Trophoblast cell (in vitro differentiated cells and primary cell): ENCODE data around the gene SLC26A9.

Experiments used
- DNase-seq, 2 donors: peaks; one replicate each; pipeline ENCODE4 v3.0.0-alpha.2; 2016
- H2AFZ ChIP-seq: 2 replicates; pipeline ENCODE4 v1.6.1; 2013; ENCODE audit warnings: low read length, moderate library complexity, mild to moderate bottlenecking; ENCODE audit not compliant: insufficient read depth, poor library complexity
- H2AK5ac ChIP-seq: 2 replicates; pipeline ENCODE4 v1.6.1; 2013; ENCODE audit warnings: mild to moderate bottlenecking, low read length
- H2BK120ac ChIP-seq: 2 replicates; pipeline ENCODE4 v1.6.1; 2013; ENCODE audit warnings: low read length, mild to moderate bottlenecking, moderate library complexity; ENCODE audit not compliant: insufficient read depth, poor library complexity
- H2BK12ac ChIP-seq: 2 replicates; pipeline ENCODE4 v1.6.1; 2013; ENCODE audit warnings: mild to moderate bottlenecking, low read length, moderate library complexity
- H2BK5ac ChIP-seq: 2 replicates; pipeline ENCODE4 v1.6.1; 2013; ENCODE audit warnings: low read length, low read depth, moderate library complexity, mild to moderate bottlenecking; ENCODE audit not compliant: poor library complexity
- H3K14ac ChIP-seq: 2 replicates; pipeline ENCODE4 v1.6.1; 2013; ENCODE audit warnings: mild to moderate bottlenecking, low read length
- H3K18ac ChIP-seq: 2 replicates; pipeline ENCODE4 v1.6.1; 2013; ENCODE audit warnings: mild to moderate bottlenecking, low read length
- H3K23ac ChIP-seq: 2 replicates; pipeline ENCODE4 v1.6.1; 2013; ENCODE audit warnings: low read length
- H3K27ac ChIP-seq: 2 replicates; pipeline ENCODE4 v1.5.1; 2013; ENCODE audit warnings: low read depth, mild to moderate bottlenecking, inconsistent platforms, low read length, moderate library complexity
- H3K27me3 ChIP-seq: 2 replicates; pipeline ENCODE4 v1.6.1; 2013; ENCODE audit warnings: inconsistent platforms, mild to moderate bottlenecking, low read length, moderate library complexity; ENCODE audit not compliant: insufficient read depth
- H3K36me3 ChIP-seq, 2 experiments: 1 replicate in 1 of 2; 2 replicates in 1 of 2; pipeline ENCODE4 v1.6.1; 2013; ENCODE audit warnings: low read length in 2 of 2, mild to moderate bottlenecking in 2 of 2, moderate library complexity in 1 of 2; ENCODE audit not compliant: insufficient read depth in 2 of 2, control insufficient read depth in 1 of 2
- H3K4ac ChIP-seq: 2 replicates; pipeline ENCODE4 v1.6.1; 2013; ENCODE audit warnings: low read depth, mild to moderate bottlenecking, low read length, moderate library complexity
- H3K4me1 ChIP-seq, 2 experiments: 1 replicate in 1 of 2; 2 replicates in 1 of 2; pipeline ENCODE4 v1.6.1; 2013; ENCODE audit warnings: low read length in 2 of 2, mild to moderate bottlenecking in 2 of 2, moderate library complexity in 1 of 2; ENCODE audit not compliant: insufficient read depth in 2 of 2, control insufficient read depth in 1 of 2
- H3K4me2 ChIP-seq: 2 replicates; pipeline ENCODE4 v1.6.1; 2013; ENCODE audit warnings: inconsistent platforms, mild to moderate bottlenecking, low read length, moderate library complexity
- H3K4me3 ChIP-seq: 2 replicates; pipeline ENCODE4 v1.5.1; 2013; ENCODE audit warnings: mild to moderate bottlenecking, low read depth, low read length, inconsistent platforms
- H3K79me1 ChIP-seq: one replicate; pipeline ENCODE4 v1.6.1; 2013; ENCODE audit warnings: low read length
- H3K79me2 ChIP-seq: 2 replicates; pipeline ENCODE4 v1.6.1; 2013; ENCODE audit warnings: low read length, mild to moderate bottlenecking; ENCODE audit not compliant: control insufficient read depth, insufficient read depth, poor library complexity
- H3K9ac ChIP-seq: 2 replicates; pipeline ENCODE4 v1.6.1; 2013; ENCODE audit warnings: mild to moderate bottlenecking, low read length
- H3K9me3 ChIP-seq: 2 replicates; pipeline ENCODE4 v1.6.1; 2013; ENCODE audit warnings: low read depth, mild to moderate bottlenecking, control low read depth, inconsistent platforms, low read length; ENCODE audit not compliant: insufficient read depth
- H4K12ac ChIP-seq: 2 replicates; pipeline ENCODE4 v1.6.1; 2013; ENCODE audit warnings: low read depth, mild to moderate bottlenecking, low read length, moderate library complexity
- H4K8ac ChIP-seq: 2 replicates; pipeline ENCODE4 v1.6.1; 2013; ENCODE audit warnings: low read depth, mild to moderate bottlenecking, low read length, moderate library complexity
- H4K91ac ChIP-seq: one replicate; pipeline ENCODE4 v1.6.1; 2013; ENCODE audit warnings: low read depth, mild to moderate bottlenecking, low read length, moderate library complexity
- WGBS: extraction: QIAGEN DNeasy Blood & Tissue Kit; methylation state at CpG from one replicate; pipeline ENCODE4 v1.1.7; 2013; ENCODE audit warnings: missing lambda C conversion rate; ENCODE audit not compliant: insufficient read length, insufficient coverage; ENCODE audit errors: extremely low coverage; 5-methylcytosine and 5-hydroxymethylcytosine counted together

SLC26A9 gene

GRCh38 chr1:205989786-205990185, 46.5 kb upstream of the SLC26A9 start:
- Histone ChIP-seq H3K36me3 (peaks cover 0 to 3% of the 10 kb centered on the region in 2 experiments), H3K23ac (no peak overlapping the region), H4K91ac (no peak overlapping the region), H3K4me1 (peaks cover 0 to 2% of the 10 kb centered on the region in 2 experiments), H3K79me2 (no peaks in the 10 kb centered on the region), H4K8ac (no peak overlapping the region), H3K4me3 (no peak overlapping the region), H3K27ac (no peak overlapping the region), H3K4me2 (no peak overlapping the region), H2BK5ac (no peak overlapping the region), H4K12ac (no peak overlapping the region), H2AFZ (no peak overlapping the region), H2AK5ac (no peak overlapping the region), H3K27me3 (no peaks in the 10 kb centered on the region), H3K14ac (no peak overlapping the region), H2BK120ac (no peak overlapping the region), H3K9ac (no peak overlapping the region), H3K4ac (no peak overlapping the region), H3K79me1 (no peaks in the 10 kb centered on the region), H2BK12ac (no peak overlapping the region), H3K18ac (no peak overlapping the region), H3K9me3 (no peaks in the 10 kb centered on the region)
- WGBS = no CpG with 5 or more reads among the region's 5 CpGs
- no peak for DNase-seq

- Histone ChIP-seq H4K12ac (no peak overlapping the region), H3K4me3 (no peak overlapping the region), H3K79me1 (no peaks in the 10 kb centered on the region), H3K27me3 (no peaks in the 10 kb centered on the region), H3K9ac (no peak overlapping the region), H2BK12ac (no peak overlapping the region), H2BK5ac (no peak overlapping the region), H3K4ac (no peak overlapping the region), H3K4me2 (no peak overlapping the region), H3K4me1 (peaks cover 3 to 8% of the 10 kb centered on the region in 2 experiments), H3K36me3 (peaks cover 0 to 3% of the 10 kb centered on the region in 2 experiments), H4K91ac (no peak overlapping the region), H2AFZ (no peak overlapping the region), H3K14ac (no peak overlapping the region), H2BK120ac (no peak overlapping the region), H3K79me2 (no peaks in the 10 kb centered on the region), H3K9me3 (no peaks in the 10 kb centered on the region), H4K8ac (no peak overlapping the region), H3K27ac (no peak overlapping the region), H3K23ac (no peak overlapping the region), H3K18ac (no peak overlapping the region), H2AK5ac (no peak overlapping the region)
- WGBS = no CpG with 5 or more reads among the region's 12 CpGs
- DNase-seq = no peak
These were observed 45.3 kb upstream of the SLC26A9 start for GRCh38 chr1:205988585-205988995.

- Histone ChIP-seq H3K9ac (no peak overlapping the region), H3K27me3 (no peaks in the 10 kb centered on the region), H3K79me2 (no peaks in the 10 kb centered on the region), H2BK12ac (no peak overlapping the region), H3K9me3 (no peaks in the 10 kb centered on the region), H3K14ac (no peak overlapping the region), H4K8ac (no peak overlapping the region), H3K4ac (no peak overlapping the region), H3K4me1 (peaks cover 3 to 8% of the 10 kb centered on the region in 2 experiments), H4K12ac (no peak overlapping the region), H3K36me3 (no peaks in the 10 kb centered on the region), H3K27ac (no peak overlapping the region), H2AFZ (no peak overlapping the region), H2BK120ac (no peak overlapping the region), H3K18ac (no peak overlapping the region), H3K4me2 (no peak overlapping the region), H4K91ac (no peak overlapping the region), H2AK5ac (no peak overlapping the region), H3K4me3 (no peak overlapping the region), H2BK5ac (no peak overlapping the region), H3K23ac (no peak overlapping the region), H3K79me1 (no peaks in the 10 kb centered on the region)
- DNase-seq = no peak
- WGBS = no CpG with 5 or more reads among the region's 2 CpGs
These were observed 43.6 kb upstream of the SLC26A9 start for GRCh38 chr1:205986861-205987260.

GRCh38 chr1:205986292-205986691, 43.0 kb upstream of the SLC26A9 start:
- no peak for DNase-seq
- WGBS = no CpG with 5 or more reads among the region's 3 CpGs
- Histone ChIP-seq H3K4me1 (peaks cover 3 to 7% of the 10 kb centered on the region in 2 experiments), H2BK5ac (no peak overlapping the region), H2AFZ (no peak overlapping the region), H3K79me1 (no peaks in the 10 kb centered on the region), H3K18ac (no peak overlapping the region), H3K23ac (no peak overlapping the region), H3K27ac (no peak overlapping the region), H3K36me3 (no peaks in the 10 kb centered on the region), H3K4me2 (no peak overlapping the region), H4K8ac (no peak overlapping the region), H3K9me3 (no peaks in the 10 kb centered on the region), H2AK5ac (no peak overlapping the region), H2BK120ac (no peak overlapping the region), H2BK12ac (no peak overlapping the region), H3K4me3 (no peak overlapping the region), H3K79me2 (no peaks in the 10 kb centered on the region), H3K4ac (no peak overlapping the region), H3K14ac (no peak overlapping the region), H3K27me3 (no peaks in the 10 kb centered on the region), H3K9ac (no peak overlapping the region), H4K12ac (no peak overlapping the region), H4K91ac (no peak overlapping the region)
